ENCODE results near the gene GRID1.

GRID1 gene

DNA sequence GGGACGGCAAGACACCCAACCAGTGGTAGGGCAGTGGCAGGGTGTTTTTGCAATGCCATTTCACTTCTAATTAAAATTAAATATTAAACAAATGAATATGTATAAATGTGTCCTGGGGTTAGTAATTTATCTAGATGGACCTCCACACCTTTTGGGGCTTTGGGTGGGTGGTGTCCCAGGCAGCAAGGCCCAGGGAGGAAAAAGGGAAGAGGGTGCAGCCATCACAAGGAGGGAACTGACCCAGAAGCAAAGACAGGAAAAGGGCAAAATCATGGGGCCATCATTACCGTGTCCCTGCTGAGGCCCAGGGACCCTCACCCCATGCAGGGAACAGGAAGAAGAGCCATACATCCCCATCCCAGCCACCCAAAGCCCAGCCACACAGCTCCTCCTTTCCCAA is 204.6 kb downstream of the GRID1 start:
- no peak for DNase-seq

DNA sequence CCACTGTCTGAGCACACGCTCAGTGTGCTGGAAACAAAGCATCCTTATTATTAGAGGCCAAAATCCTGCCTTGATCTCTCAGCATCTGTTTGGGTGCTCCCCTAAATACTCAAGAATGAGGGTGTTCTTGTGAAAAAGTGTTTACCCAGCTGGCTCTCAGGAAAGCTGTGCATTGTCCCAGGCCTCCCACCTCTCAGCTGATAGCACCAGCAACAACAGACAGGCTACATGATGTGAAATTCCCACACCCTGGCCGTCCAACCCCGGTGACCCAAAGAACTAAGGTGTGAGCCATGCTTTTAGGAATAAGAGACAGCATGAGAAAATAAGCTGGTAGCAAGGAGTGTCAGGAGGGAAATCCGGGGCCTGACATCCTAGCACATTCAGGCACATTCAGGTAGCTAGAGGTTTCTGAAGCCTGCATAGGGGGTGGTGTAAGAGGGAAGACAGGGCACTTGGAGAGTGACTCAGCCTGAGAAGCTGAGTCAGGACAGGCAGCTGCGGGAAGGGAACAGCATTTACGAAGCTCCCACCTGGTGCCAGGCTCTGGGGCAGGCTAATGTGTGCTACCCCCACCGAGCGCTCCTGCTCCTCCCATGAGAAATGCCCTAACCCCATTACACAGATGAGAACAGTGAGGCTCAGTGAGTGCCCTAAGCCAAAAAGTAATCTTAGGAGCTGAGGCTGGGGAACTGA is 205.6 kb downstream of the GRID1 start:
- no peak for DNase-seq

DNA sequence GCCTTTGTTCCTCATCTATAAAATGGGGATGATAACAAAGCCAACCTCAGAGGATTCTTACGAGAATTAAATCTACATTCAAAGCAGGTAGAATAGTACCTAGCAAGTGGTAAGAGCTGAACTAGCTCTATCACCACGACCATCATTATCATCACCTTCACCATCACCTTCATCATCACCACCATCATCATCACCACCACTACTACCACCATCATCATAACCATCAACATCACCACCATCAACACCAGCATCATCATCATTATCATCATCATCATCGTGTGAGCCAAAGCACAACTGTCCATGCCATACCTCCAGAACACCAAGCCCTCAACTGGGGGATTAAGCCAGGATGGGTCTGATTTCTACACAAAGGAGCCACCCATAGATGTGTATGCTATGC is 206.8 kb downstream of the GRID1 start:
- DNase-seq: no peak

DNA sequence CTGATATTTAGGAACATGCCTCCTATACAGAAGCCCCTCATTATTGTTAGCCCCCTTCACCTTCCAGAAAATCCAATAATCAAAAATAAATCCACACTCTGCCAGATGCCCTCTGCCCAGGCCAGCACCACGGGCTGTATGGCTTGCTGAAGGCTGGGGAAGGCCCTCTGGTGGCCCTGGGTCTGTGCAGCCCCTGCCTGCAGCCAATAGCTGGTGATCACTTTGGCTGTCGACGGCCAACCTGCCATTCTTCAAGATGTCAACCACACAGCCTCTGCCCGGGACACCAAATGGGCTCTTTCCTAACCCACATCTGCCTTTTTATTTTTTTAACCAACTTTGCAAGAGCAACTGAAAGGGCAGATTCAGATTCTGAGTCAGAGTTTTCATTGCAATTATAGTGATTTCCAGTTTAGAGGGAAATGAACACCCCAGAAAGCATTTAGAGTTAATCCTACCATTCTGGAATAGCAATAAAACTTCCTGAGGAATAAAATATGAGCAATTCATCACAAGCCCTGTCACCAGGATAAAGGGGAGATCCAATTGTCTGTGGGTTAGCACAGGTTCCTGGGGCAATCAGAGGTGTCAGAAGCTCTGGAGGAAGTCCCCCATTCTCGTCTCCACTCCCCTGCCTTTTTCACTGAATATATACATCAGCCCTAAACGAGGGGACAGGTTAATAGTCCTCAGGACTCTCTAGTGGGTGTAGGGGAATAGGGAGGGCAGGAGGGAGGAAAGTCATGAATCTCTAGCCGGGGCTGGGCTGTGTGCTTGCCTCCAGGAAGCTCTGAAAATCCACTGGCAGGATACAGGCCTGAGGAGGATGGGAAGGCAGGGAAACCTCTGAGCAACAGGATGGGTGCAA is 211.3 kb downstream of the GRID1 start:
- DNase-seq: no peak

DNA sequence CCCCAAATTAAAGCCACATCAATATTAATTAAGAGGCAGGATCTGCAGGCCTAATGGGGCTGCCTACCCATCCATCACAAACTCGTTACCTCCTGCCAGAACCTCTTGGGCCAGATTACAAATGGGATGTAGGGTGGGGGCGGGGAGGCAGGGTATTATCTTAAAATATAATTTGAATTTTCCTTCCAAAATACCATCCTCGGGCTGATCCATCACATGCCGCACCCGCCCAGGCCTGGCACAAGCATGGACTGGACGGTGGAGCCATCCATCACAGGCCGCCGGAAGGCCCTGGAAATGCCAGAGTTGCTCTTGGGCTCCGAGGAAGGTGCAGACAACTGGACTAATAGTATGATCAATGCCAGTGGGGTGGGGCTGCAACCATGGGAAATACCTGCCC is 212.8 kb downstream of the GRID1 start:
- DNase-seq: no peak

DNA sequence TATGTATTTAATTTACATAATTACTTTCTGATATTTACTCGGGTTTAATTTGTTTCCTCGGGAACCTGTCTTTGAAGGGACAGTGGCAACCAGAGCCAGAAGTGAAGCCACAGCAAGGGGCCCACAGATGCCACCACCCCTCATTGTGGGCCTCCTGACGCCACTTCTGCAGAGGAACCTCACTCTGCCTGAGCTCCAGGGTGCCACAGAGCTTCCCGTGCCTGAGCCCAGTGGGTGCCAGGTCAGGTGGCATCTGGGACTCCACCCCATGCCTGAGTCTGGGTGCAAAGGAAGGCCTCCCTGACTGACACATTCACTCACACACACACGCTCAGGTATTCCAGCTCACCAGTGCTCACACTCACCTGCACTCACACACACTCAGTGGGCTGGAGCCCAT is 213.7 kb downstream of the GRID1 start:
- no peak for DNase-seq

DNA sequence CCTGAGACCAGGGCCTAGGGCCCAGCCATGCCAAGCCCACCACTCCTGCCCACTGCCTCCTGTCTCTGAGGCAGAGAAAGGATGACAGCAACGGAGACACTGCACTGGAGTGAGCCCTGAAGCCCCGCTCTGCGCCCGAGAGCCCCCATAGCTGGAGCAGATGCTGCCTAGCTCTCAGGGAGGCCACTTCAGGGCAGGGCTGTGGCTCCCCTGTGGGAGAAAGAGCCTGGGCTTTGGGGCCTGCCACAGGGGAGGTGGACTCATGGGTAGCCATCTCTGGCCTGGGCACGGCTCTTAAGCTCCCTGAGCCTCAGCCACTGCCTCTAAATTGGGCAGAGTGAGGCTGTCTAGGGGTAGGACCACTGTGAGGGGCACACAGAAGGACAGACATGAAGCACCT is 214.2 kb downstream of the GRID1 start:
- DNase-seq: no peak

DNA sequence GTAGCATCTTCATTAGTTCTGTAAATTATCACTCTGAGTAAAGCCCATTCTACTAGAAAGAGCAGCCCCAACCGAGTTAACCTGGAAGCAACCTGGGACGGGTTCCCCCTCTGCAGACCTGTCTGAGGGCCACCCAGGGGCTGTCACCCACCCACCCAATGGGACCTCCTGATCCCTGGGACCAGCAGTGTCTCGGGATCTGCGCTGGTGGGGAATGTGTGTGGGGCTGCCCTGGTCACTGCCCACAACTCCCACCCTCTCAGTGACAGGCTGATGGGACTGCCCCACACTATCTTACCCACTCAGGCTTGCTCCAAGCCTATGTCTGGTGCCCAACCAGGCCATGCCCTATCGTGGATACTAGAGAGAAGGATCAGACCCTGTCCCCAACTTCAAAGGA is 215.0 kb downstream of the GRID1 start:
- no peak for DNase-seq

DNA sequence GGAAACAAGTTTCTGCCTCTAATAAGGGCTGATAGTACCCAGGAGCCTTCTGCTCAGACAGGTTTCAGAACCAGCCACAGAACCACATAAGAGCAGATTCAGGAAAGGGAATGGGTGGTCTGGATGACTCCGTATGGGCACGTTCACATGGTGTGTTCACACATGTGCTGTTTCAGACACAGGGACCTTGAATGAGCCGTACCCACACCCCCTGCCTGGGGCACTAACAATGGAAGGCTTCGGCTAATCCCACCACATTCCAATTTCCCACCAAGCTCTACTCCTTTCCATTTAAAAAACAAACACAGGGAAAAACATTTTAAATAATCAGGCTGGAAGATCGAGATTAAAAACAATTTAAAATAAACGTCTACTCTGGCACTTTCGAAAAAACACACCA is 217.3 kb downstream of the GRID1 start:
- no peak for DNase-seq

DNA sequence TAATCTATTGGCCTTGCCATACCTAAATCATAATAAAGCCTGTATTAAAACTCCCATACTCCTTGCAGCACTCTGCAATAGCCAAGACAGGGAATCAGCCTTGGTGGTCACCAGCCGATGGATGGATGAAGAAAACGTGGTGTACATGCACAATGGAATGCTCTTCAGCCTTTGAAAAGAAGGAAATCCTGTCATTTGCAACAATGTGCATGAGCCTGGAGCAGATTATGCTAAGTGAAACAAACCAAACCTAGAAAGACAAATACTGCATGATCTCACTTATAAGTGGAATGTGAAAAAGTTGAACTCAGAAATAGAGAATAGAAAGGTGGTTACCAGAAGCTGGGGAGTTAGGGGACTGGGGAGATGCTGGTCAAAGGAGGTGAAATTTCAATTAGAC is 218.5 kb downstream of the GRID1 start:
- no peak for DNase-seq

DNA sequence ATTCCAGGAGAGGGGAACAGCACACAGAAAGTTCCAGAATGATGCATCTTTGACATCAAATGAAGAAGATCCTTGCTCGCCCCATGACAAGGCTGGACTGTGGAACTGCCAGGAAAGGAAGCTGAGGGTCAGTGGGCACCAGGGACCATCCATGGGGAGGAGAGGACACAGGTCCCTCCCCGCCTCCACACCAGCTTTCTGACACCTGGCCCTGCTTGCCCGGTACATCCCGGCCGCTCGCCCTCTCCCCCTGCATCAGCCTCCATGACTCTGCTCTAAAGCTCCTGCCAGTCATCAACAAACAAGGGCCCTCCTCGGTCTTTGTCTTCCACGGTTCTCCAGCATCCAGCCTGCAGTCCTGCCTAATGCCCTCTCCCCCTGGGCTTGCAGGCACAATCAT is 222.3 kb downstream of the GRID1 start:
- DNase-seq: no peak

DNA sequence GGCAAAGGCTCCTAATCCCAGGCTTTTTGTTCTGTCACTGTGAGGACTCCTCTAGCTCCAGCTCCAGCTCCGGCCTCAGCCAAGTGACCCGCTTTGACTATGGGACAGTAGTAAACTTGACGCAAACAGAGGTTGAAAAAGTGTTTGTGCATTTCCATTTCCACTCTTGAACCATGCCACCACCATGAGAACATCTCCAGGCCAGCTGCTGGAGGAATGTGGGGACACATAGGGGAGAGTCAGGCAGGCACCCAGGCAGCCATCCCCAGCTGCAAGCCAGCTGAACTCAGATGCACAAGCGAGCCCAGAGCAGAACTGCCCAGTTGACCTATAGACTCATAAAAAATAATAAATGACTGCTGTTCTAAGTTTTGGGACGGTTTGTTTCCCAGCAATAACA is 224.7 kb downstream of the GRID1 start:
- DNase-seq: no peak

DNA sequence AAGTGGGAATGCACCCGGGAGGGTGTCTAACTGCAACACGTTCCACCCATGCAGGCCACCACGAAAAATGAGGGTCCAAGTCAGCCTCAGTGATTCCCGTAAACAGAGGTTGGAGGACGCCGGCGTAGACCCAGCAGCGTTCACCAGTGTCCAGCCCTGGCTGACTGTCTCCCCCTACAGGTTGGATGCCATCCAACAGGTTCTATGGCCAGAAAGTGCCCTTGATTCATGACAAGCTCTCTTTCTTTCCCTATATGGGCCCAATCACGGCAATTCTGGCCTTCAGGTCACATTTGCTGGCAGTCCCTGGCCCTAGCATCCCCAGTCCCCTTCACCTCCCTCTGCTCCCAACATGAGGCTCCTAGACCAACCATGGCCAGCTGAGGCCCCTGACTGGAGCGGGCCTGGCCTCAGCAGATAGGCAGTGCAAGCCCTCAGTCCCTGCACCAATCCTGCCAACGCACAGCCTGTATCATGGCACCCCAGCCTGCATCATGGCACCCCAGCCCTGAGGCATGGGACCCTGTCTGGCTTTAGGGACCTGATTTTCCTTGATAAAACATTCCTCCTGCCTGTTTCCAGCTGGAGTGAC is 227.4 kb downstream of the GRID1 start:
- no peak for DNase-seq

DNA sequence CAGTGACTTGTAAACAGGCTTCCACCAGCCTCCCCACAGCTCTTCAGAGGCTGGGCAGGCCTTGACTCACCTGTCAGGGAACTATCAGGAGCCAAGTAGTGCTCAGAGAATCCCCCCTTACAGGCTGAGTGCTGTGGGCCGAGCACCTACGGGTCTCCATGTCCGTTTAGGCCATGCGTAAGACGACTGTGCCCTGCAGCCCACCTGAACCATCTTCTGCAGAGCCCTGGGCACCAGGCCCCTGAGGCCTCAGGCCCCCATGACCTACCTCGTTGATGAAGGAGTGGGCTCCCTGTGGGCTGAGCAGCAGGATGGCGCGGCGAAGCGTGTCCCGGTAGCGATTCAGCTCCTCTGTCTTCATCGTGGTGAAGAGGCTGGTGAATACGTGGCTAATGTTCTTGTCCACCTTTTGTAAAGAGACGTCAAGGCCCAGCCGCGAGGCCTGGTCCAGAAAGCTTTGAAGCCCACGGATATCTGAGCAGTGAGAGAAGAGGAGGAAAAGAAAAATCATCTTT is 228.0 kb downstream of the GRID1 start:
- DNase-seq: no peak

DNA sequence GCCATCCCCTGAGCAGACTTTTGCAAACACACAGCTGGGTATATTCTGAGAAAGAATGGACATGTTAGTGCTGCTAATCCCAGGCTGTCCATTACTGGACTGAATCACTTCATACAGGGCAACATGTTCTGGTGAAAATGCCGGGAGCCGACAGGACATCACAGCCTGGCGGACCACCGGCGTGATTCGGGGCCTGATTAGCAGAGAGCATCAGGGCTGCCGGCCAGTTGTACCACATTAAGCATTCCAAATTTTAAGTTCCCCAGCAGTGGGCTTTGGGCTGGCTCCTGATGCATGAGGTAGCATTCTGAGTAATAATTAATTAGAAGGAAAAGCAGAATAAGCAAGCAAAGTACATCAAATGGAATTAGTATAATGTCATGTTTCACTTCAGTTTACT is 229.0 kb downstream of the GRID1 start:
- no peak for DNase-seq

DNA sequence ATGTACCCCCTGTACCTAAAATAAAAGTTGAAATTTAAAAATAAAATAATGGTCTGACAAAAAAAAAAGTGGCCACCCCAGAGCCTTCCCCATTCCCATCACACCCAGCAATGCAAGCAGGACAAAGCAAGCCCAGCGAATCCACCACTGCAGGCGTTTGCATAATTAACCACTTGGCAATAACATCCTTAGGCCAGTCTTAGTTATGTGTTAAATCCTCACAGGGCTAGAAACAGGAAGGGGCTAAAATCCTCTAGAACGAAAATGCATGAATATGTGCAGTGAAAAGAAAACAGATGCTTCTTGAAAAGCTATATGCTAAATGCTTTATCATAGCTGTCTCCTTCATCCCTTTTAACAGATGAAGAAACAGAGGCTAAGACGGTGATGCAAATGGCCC is 229.7 kb downstream of the GRID1 start:
- no peak for DNase-seq

DNA sequence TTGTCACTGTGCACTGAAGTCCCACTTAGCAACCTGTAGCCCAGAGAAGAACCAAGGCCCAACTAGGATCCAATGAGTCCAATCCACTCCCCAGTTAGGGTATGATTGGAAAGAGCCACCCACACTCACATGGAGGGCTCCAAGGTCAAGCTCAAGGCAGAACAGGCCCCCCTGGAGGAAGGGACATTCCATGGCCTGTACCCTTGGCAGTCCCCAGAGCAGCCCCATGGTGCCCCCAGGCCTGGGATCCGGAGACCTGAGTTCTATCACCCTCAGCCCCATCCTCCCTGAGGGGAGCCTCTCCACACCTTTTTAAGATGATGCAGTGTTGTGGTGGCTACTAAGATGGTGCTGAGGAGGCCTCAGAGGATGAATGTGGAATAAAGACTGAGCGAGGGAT is 231.4 kb downstream of the GRID1 start:
- DNase-seq: no peak

DNA sequence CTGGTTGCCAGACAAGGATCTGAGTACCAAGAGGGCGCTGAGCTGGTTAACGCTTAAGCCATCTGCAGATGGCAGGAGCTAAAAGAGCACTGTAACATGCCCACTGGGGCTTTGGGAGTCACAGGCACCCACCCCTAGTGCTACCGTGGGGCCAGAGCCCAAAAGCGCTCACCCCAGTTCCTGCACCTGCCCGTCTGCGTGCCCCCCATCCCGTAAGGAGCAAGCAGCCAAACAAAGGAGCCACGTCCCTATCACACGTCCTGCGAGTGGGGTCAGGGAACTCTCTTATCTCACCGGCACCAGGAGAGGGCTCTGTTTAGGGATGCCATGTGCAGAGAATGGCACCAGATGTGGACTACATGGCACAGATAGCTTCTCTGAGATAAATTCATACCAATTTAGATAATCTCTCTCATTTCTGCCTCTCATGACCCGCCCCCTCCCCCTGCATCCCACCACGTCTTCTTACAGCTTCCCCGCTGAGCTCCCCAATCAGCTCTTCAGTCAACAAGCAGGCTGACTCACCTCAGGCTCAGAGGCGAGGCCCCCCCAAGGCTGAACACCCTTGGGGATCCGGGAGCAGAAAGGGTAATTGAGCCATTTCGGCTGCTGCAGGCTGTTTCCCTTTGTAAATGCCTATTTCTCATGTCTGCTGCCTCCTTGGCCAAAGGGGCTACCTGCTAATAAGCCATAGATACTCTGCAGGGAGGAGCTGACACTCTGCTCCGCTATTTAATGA is 235.7 kb downstream of the GRID1 start:
- no peak for DNase-seq

DNA sequence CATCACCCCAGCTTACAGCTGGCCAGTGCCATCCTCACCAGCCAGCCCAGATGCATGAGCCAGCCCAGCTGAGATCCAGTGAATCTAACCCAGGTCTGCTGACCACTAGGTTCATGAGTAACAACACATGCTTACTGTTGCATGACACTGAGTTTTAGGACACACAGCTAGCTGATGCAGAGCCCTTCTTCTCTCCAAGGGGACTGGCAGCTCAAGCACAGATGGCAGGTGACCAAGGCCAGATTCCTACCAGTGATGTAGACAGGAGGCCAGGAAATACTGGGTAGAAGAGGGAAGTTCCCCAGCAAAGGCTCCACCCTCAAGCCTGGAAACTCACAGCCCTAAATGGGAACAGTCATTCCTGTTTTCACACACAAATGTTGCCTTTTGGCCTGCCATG is 236.6 kb downstream of the GRID1 start:
- no peak for DNase-seq

DNA sequence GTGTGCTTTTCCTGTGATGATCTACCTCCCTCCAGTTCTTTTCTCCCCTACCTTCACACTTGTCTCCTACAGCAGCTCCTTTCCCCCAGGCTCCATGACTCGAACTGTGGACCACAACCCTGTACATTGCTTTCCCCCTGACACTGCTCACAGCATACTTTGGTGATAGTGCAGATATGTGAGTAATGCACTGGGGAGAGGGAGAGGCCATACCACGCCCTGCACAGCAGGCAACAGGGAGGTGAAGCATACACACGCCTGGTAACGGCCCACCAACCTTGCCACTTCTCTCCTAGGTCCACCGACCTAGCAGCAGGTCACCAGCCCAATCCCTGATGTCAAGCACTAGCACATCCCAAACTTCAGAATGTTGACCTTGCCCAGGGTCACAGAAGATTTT is 238.2 kb downstream of the GRID1 start:
- no peak for DNase-seq

DNA sequence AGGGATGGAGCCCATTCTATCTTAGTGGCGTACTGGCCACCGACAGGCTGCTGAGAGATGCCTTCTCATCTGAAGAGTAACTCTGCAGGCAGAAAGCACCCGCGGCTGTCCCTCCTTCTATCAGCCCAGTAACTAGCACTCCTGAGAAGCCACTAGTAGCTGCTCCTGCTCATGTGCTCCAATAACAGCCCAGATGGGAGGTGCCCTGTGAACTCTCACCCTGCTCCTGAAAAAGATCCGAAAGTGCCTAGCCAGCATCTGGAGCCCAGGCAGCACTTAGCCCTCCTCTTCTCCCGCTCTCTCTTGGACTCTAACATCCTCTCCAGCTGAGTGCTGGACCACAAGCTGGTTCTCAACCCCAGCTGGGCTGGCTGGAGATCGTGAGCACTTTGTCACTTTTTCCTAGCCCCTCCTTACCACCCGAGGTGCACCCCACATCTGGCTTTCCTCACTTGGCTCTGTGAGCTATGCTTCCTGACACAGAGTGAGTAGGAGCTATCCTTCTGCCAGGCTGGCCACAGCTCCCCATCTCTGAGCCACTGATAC is 239.2 kb downstream of the GRID1 start:
- no peak for DNase-seq

DNA sequence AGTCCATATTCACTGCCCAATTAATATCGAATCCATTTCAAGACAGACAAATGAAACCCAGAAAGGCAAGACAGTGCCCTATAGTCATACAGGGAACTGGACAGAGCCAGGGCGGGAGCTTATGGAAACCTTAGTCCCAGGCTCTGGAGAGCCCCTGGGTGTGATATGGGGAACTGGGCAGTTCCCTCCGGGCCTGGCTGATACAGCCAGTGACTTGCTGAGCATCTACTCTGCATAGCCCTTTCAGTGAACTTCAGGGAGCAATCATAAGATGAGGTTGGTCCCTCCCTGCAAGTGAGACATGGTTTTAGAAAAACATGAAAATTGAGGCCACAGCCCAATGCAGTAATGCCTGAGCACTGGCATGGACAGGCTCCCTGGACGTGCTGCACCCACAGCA is 241.9 kb downstream of the GRID1 start:
- DNase-seq: no peak

DNA sequence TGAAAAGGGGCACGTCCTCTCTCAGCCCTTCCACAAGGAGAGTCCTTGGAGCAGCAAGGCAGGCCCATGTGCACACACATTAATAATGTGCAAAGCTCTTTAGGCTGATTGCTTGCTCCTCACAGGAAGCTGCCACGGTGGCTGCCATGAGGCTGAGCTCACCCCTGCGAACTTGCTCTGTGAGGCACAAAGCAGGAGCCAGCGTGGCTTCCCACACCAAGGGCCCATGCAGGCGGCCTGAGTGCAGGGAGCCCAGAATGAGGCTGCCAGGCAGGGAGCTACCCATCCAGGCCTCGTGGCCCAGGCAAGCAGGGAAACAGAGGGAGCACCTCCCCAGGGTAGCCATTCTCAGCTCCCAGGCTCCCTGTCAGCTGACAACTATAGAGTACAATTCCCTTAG is 242.9 kb downstream of the GRID1 start:
- DNase-seq: no peak
